Testis (tissue), 2 donors: ENCODE data around the gene SF3B6.

Source experiments
- POLR2A ChIP-seq: fragments of 450-650 bp; IDR thresholded peaks from one replicate; pipeline ENCODE4 v1.6.1; 2017; ENCODE audit warnings: antibody characterized with exemption, mild to moderate bottlenecking, moderate library complexity
- TF ChIP-seq, protein P1 (sequence below), 3 experiments: fragments of 450-650 bp in 2 of 3; fragments of 200-600 bp in 1 of 3; sonication (generic) in 1 of 3; IDR thresholded peaks; one replicate each; pipeline ENCODE4 v1.5.1; 2016 to 2019; ENCODE audit warnings: antibody characterized with exemption in 3 of 3, mild to moderate bottlenecking in 2 of 3, moderate library complexity in 1 of 3

DNA sequence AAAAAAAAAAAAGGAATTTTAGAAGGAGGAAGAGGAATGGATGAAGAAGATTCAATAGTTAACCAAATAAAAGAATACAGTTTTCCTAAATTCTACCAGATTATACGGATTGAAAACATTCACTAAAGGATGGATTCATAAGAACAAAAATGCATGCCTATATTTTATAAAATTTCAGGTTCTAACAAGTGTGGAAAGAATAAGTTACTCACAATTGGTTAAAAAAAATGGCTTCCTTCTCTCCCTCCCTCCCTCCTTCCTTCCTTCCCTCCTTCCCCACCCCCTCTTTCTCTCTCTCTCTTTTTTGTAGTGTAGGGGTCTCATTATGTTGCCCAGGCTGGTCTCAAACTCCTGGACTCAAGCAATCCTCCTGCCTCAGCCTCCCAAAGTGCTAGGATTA lies 10.1 kb upstream of the SF3B6 start:
- TF ChIP-seq, protein P1, sequence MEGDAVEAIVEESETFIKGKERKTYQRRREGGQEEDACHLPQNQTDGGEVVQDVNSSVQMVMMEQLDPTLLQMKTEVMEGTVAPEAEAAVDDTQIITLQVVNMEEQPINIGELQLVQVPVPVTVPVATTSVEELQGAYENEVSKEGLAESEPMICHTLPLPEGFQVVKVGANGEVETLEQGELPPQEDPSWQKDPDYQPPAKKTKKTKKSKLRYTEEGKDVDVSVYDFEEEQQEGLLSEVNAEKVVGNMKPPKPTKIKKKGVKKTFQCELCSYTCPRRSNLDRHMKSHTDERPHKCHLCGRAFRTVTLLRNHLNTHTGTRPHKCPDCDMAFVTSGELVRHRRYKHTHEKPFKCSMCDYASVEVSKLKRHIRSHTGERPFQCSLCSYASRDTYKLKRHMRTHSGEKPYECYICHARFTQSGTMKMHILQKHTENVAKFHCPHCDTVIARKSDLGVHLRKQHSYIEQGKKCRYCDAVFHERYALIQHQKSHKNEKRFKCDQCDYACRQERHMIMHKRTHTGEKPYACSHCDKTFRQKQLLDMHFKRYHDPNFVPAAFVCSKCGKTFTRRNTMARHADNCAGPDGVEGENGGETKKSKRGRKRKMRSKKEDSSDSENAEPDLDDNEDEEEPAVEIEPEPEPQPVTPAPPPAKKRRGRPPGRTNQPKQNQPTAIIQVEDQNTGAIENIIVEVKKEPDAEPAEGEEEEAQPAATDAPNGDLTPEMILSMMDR (IDR thresholded peaks at IDR 0.05) = no peak
- no peak for TF ChIP-seq POLR2A
